AG09309 (cell line): Measurements from ENCODE around the gene RPUSD2.

Experiments
- DNase-seq: peaks from one replicate; pipeline ENCODE4 v3.0.0-alpha.2; 2010; ENCODE audit warnings: low read depth
- H3K4me3 ChIP-seq: 2 replicates; pipeline ENCODE4 v1.5.1; 2011; ENCODE audit warnings: mild to moderate bottlenecking, low read depth, low read length, moderate library complexity; ENCODE audit not compliant: control insufficient read depth
- TF ChIP-seq, protein P1 (sequence below): IDR thresholded peaks from 2 replicates; pipeline ENCODE4 v1.5.1; 2011; ENCODE audit warnings: mild to moderate bottlenecking, low read depth, low read length, inconsistent platforms; ENCODE audit not compliant: insufficient read depth, control insufficient read depth; ENCODE audit errors: missing control alignments

The RPUSD2 gene

DNA sequence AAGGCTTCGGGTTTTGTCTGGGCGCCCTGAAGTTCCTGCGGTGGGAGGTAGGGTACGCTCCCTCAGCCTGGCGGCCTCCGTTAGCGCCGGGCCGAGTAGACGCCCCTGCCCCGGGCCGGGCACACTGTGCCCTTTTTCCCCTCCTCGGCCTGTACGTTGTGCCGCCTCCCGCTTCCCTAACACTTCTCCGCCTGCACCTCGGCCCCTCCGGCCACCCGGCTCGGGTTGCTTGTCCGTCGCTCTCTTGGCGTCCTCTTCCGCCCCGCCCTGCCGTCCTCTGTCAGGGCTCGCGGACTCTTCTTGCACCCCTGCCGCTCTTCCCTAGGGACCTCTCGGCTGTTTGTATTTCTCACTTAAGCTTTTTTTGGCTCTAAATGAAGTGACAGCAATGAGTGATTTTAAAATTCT is 25.3 kb downstream of the RPUSD2 start:
- peak overlapping the region; percentile 71 for H3K4me3 ChIP-seq
- no peak for DNase-seq
- TF ChIP-seq, protein P1, sequence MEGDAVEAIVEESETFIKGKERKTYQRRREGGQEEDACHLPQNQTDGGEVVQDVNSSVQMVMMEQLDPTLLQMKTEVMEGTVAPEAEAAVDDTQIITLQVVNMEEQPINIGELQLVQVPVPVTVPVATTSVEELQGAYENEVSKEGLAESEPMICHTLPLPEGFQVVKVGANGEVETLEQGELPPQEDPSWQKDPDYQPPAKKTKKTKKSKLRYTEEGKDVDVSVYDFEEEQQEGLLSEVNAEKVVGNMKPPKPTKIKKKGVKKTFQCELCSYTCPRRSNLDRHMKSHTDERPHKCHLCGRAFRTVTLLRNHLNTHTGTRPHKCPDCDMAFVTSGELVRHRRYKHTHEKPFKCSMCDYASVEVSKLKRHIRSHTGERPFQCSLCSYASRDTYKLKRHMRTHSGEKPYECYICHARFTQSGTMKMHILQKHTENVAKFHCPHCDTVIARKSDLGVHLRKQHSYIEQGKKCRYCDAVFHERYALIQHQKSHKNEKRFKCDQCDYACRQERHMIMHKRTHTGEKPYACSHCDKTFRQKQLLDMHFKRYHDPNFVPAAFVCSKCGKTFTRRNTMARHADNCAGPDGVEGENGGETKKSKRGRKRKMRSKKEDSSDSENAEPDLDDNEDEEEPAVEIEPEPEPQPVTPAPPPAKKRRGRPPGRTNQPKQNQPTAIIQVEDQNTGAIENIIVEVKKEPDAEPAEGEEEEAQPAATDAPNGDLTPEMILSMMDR = no peak

DNA sequence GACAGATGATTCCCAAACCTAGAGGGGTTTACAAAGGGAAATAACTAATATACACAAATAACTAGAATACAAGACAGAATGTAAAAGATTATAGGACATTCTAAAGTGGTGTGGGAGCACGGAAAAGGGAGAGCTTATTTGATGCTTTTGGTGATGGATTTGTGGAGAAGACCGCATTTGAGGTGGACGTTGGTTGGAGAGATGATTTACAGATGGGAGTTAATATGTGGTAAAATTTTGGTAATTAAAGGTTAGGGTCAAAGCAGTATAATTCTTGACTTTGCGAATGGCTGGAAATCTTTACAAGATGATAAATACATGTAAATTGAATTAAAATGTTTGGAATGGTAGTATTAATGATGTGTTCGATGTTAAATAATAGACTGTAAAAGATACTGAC is 26.1 kb downstream of the RPUSD2 start:
- no peak for DNase-seq
- TF ChIP-seq, protein P1 = no peak
- peak overlapping the region; percentile 71 for H3K4me3 ChIP-seq

DNA sequence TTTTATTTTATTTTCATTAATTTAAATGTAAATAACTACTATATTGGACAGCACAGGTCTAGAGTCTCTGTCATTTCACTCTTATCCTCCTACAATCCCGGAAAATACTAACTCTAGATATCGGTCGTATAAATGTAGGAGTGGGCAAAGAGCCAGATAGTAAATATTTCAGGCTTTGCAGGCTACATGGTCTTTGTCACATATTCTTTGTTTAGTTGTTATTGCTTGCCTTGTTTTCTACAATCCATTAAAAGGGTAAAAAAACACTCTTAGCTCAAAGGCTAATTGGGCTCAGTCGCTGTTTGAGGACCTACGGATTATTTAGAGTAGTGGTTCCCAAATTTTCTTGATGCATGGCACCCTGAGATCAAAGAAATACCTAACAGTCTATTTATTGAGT is 26.7 kb downstream of the RPUSD2 start:
- TF ChIP-seq, protein P1 = no peak
- peak overlapping the region; percentile 4; the same call in 1 of the 2 replicates for H3K4me3 ChIP-seq
- DNase-seq = no peak

DNA sequence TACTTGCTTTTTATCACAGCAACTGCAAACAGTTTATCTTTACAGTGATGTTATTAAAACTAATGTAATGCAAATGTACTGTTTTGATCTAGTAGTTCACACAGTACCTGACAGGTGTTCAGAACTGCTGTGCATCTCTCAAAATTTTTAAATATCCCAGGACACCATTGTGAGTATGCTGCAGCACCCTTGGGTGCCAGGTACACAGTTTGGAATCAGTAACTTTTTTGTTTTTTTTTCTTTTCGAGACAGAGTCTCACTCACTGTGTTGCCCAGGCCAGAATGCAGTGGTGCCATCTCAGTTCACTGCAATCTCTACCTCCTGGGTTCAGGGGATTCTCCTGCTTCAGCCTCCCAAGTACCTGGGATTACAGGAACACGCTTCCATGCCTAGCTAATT is 27.9 kb downstream of the RPUSD2 start:
- H3K4me3 ChIP-seq = no peak overlapping the region
- TF ChIP-seq, protein P1 = no peak
- DNase-seq = no peak

DNA sequence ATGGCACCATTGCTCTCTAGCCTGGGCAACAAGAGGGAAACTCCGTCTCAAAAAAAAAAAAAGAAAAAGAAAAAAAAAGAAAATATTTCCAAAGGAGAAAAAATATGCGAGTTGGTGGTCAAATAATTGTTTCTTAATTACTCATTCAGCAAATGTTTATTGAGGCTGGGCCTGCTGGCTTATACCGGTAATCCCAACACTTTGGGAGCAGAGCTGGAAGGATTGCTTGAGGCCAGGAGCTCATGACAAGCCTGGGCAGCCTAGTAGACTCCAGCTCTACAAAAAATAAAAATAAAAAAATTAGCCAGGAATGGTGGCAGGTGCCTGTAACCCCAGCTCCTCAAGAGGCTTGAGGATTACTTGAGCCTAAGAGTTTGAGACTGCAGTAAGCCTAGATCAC is 29.0 kb downstream of the RPUSD2 start:
- H3K4me3 ChIP-seq = no peak overlapping the region
- TF ChIP-seq, protein P1 = no peak
- no peak for DNase-seq

DNA sequence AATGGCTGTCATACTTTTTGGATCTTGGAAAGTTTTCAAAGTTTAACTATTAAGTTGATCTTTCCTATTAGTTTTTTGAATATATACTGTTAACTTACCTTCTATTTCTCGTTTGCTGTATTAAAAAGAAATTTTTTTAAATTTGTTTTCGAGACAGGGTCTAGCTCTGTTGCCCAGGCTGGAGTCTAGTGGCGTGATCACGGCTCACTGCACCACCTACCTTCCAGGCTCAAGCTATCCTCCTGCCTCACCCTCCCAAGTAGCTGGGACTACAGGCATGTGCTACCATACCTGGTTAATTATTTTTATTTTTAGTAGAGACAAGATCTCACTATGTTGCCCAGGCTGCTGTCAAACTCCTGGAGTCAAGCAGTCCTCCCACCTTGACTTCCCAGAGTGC is 29.6 kb downstream of the RPUSD2 start:
- TF ChIP-seq, protein P1 = no peak
- no peak overlapping the region for H3K4me3 ChIP-seq
- no peak for DNase-seq

DNA sequence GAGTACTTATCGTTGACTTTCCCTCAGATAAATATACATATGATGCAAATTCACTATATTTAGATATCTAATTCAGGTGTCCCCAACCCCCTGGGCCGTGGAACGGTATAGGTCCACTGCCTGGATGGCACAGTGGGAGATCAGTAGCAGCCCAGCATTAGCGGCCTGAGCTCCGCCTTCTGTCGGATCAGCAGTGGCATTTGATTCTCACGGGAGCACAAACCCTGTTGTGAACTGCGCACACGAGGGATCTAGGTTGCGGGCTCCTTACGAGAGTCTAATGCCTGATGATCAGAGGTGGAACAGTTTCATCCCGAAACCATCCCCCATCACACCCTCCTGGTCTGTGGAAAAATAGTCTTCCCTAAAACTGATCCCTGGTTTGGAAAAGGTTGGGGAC is 31.9 kb downstream of the RPUSD2 start:
- H3K4me3 ChIP-seq = no peak overlapping the region
- DNase-seq = no peak
- TF ChIP-seq, protein P1 = no peak
